SJCRH30 (cell line): ENCODE data around the gene ZDHHC4. TPM values are rescaled to one million over a fixed set of nuclear protein-coding genes. Genes with fewer than 3 reads are reported as not detected.

Source experiments
- DNase-seq, 2 experiments: peaks; one replicate each; pipeline ENCODE4 v3.0.0-alpha.2; 2015 to 2020
- H3K27ac ChIP-seq: fragments of 250-450 bp; sonication (Bioruptor Pico); 2 replicates; pipeline ENCODE4 v1.5.1; 2020; ENCODE audit warnings: mild to moderate bottlenecking, moderate library complexity
- H3K27me3 ChIP-seq: fragments of 250-450 bp; sonication (Bioruptor Pico); 2 replicates; pipeline ENCODE4 v1.5.1; 2020; ENCODE audit warnings: mild to moderate bottlenecking, moderate library complexity
- H3K36me3 ChIP-seq: fragments of 250-450 bp; sonication (Bioruptor Pico); 2 replicates; pipeline ENCODE4 v1.5.1; 2020; ENCODE audit warnings: mild to moderate bottlenecking, moderate library complexity
- H3K4me1 ChIP-seq: fragments of 250-450 bp; sonication (Bioruptor Pico); 2 replicates; pipeline ENCODE4 v1.5.1; 2020; ENCODE audit warnings: mild to moderate bottlenecking, moderate library complexity
- H3K4me3 ChIP-seq: fragments of 250-450 bp; sonication (Bioruptor Pico); 2 replicates; pipeline ENCODE4 v1.5.1; 2020; ENCODE audit warnings: mild to moderate bottlenecking, moderate library complexity
- H3K9me3 ChIP-seq: fragments of 250-450 bp; sonication (Bioruptor Pico); replicated peaks from 2 replicates; pipeline ENCODE4 v1.5.1; 2020; ENCODE audit warnings: mild to moderate bottlenecking, moderate library complexity
- total RNA-seq: library from RNA; depleted of rRNA; stranded (reverse); fragments of >200 nt; shearing (Covaris generic); gene quantifications from 2 replicates; pipeline ENCODE4 v1.2.3, GENCODE V29; 2014

The ZDHHC4 gene
- total RNA-seq, 1 experiment from 2014 or later = 56.7 TPM

DNA sequence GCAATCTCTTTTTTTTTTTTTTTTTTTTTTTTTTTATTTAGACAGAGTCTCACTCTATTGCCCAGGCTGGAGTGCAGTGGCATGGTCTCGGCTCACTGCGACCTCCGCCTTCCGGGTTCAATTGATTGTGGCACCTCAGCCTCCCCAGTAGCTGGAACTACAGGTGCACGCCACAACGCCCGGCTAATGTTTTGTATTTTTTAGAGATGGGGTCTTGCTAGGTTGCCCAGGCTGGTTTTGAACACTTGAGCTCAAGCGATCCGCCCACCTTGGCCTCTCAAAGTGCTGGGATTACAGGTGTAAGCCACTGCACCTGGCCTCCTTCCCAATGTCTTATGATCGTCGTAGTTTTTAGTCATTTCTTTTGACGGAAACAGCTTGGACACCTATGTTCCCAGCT lies 31.5 kb downstream of the ZDHHC4 start:
- no peaks in the 10 kb centered on the region for H3K9me3 ChIP-seq
- H3K27me3 ChIP-seq = no peaks in the 10 kb centered on the region
- no peak overlapping the region for H3K27ac ChIP-seq
- no peak for DNase-seq
- H3K36me3 ChIP-seq = no peaks in the 10 kb centered on the region
- H3K4me3 ChIP-seq = no peak overlapping the region
- H3K4me1 ChIP-seq = no peaks in the 10 kb centered on the region

DNA sequence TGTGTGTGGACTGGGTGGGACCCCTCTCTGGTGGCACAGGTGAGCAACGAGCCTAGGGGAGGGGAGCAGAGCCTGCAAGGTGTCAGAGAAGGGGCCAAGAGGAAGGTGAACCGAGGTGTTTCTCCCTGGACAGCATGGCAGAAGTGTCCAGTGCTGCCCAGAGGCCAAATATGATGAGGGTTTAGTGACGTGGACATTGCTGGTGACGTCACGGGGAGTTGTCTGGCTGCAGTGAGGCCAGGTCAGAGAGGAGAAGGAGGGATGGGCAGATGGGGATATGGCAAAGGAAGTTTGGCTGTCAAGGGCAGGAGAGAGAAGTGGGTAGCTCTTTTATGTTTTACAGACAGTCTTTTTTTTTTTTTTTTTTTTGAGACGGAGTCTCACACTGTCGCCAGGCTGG lies 35.6 kb downstream of the ZDHHC4 start:
- Histone ChIP-seq H3K27ac (no peak overlapping the region), H3K27me3 (no peaks in the 10 kb centered on the region), H3K36me3 (no peaks in the 10 kb centered on the region), H3K4me1 (peaks cover 4% of the 10 kb centered on the region; the same call in 1 of the 2 replicates), H3K9me3 (no peaks in the 10 kb centered on the region), H3K4me3 (no peak overlapping the region)
- no peak for DNase-seq

DNA sequence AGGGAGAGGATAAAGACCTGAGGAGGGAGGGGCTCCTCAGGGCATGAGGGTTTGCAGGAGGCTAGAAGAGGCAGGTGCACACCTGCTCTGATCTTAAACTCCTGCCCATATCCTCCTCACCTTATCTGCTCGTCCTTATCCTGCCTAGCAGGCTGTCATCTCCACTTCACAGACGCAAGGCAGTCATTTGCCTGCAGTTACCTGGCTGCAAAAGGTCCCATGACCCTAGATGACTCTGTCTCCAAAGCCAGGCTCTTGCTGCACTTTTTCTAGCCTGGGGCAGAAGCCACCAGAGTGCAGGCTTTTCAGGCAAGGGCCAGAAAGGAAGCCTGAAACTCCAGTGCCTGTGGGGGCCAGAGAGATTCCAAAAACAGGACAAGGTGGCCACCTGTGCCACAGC lies 36.5 kb downstream of the ZDHHC4 start:
- DNase-seq = no peak

DNA sequence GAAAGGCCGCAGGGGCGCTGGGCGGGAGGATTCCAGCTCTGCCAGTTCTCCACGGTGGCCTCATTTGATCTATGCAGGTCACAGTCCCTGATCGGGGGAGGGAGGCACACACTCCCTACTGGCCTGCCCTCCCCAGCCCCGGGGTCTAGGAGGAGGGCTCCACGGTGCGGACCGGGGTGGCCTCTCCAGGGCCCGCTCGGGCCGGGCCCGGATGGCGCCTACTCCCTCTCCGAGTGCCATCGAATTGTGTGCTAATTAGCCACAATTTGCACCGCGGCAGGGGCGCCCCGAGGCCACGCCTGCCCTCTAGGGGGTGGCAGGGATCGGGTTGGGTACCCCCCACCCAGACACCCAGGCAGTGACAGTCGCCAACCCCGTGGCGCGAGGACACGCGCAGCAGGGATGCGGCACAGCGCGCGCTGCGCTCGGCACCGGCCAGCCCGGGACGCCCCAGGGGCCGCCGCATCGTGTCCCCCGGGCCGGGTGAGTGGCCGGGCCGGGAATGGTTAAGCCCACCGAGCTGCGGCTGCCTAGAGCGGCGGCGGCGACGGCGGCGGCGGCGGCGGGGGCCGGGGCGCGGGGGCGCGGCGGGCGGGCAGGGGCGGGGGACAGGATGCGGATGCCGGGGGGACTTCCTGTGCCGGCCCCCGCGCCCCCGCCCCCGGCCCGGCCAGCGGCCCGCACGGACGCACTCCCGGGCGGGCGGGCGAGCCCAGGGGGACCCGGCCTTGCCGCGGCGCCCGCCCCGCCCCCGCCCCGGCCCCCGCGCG lies 37.9 kb downstream of the ZDHHC4 start, which contains the start of gene ZNF853:
TSS of gene ZNF853 (plus strand) at position 658 of the 770 bp plus-strand sequence. CDS start 565 bp downstream, outside the sequence.
- Histone ChIP-seq H3K9me3 (no peaks in the 10 kb centered on the region), H3K4me3 (peak within 1 kb of the TSS; percentile 73), H3K27me3 (no peaks in the 10 kb centered on the region), H3K36me3 (no peaks in the 10 kb centered on the region), H3K4me1 (peaks cover 4% of the 10 kb centered on the region; the same call in 1 of the 2 replicates), H3K27ac (no peak within 1 kb of the TSS)
- peak; percentile 37 to 50 for DNase-seq

More for the DNA sequence above, 36.5 kb downstream of the ZDHHC4 start:
- H3K27me3 ChIP-seq = no peaks in the 10 kb centered on the region
- H3K27ac ChIP-seq = no peak overlapping the region
- H3K9me3 ChIP-seq = no peaks in the 10 kb centered on the region
- no peak overlapping the region for H3K4me3 ChIP-seq
- peaks cover 4% of the 10 kb centered on the region; the same call in 1 of the 2 replicates for H3K4me1 ChIP-seq
- no peaks in the 10 kb centered on the region for H3K36me3 ChIP-seq

DNA sequence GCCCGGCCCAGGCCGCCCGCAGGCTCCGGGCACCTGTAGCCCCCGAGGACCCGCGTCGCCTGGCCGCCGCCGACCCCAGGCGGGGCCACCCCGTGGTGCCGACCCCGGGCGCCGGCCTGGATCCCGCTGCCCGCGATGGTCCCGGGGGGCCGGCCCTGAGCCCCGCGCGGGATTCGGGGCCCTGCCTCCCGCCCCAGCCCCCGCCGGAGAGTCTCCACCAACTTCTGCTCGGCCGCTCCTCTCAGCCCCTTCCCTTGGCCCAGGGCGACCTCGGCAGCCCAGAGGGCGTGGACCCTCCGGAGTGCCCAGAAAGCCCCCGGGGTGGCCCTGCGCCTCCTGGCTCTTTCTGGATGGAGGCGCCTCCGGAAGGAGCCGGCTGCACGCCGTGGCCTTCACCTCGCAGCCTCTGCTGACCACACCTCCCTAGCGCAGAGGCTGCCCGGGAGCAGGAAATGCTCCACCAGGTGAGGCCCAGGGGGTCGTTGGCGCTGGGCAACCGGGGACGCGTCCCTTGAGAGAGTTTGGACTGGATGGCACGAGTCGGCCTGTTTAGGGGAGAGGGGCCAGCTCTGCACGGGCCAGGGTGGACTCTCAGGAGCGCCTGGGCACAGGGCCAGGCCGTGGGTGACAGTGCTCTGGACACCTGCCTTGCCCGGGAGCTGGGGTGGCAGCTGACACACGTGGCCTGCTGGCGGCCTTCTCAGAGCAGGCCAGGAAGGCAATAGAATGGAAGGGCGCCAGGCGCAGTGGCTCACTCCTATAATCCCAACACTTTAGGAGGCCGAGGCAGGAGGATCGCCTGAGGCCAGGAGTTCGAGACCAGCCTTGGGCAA lies 38.7 kb downstream of the ZDHHC4 start:
- Histone ChIP-seq H3K9me3 (no peaks in the 10 kb centered on the region), H3K27me3 (no peaks in the 10 kb centered on the region), H3K36me3 (no peaks in the 10 kb centered on the region), H3K4me1 (peaks cover 4% of the 10 kb centered on the region; the same call in 1 of the 2 replicates), H3K4me3 (peak overlapping the region; percentile 73), H3K27ac (no peak overlapping the region)
- peak; percentile 56 to 66 for DNase-seq

DNA sequence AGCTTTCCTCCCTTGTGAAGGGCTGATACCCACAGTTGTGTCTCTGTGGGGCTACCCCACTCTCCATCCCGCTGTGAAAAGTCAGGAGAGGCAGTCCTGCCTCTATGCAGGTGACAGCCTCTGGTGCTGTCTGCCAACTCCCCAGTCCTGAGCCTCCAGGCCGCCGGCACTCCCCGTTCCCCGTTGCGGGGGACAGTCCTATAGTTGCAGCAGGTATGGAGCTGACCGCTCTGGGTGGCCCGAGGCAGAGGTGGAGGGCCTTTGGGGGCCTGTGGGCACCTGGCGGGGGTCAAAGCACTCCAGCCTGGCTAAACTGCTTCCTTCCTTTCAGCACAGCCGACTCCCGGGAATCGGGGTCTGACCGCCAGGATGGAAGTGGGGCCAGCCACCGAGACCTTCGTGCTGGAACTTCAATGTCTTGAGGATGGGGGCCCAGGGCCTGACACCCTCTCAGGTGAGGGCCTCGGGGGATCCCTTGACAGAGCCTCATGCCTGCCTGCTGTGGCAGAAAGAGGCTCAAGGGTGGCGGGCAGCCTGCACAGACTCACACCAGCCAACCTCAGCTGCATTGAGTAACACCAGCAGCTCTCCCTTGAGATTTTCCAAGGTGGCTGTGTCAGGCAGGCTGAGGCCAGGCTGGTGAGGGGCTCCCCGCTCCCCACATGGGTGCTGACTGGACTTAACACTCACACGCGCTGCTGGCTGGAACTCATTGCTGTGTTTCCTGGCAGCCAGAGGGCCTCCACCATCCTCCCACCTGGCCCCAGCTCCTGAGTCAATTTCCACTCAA lies 39.8 kb downstream of the ZDHHC4 start:
- H3K27me3 ChIP-seq = no peaks in the 10 kb centered on the region
- H3K9me3 ChIP-seq = no peaks in the 10 kb centered on the region
- DNase-seq = no peak

DNA sequence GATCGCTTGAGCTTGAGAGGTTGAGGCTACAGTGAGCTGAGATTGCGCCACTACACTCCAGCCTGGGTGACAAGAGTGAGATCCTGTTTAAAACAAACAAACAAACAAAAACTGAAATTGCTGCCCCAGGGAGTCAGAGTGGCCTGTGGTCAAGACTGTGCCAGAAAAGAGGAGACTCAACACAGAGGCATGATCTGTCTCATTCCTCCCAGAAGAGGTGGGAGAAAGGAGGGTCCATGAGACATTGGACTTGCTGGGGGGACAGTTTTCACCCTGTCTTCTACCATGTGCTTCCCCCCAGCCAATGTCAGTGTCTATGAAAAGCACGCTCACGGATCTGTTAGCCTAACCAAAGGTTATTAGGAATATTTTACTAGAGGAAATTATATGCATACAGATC lies 41.4 kb downstream of the ZDHHC4 start:
- Histone ChIP-seq H3K9me3 (no peaks in the 10 kb centered on the region), H3K27ac (no peak overlapping the region), H3K36me3 (peaks cover 3% of the 10 kb centered on the region; the same call in 1 of the 2 replicates), H3K4me3 (no peak overlapping the region), H3K4me1 (peaks cover 4% of the 10 kb centered on the region; the same call in 1 of the 2 replicates), H3K27me3 (no peaks in the 10 kb centered on the region)
- no peak for DNase-seq

More for the DNA sequence above, 39.8 kb downstream of the ZDHHC4 start:
- Histone ChIP-seq H3K27ac (no peak overlapping the region), H3K4me3 (no peak overlapping the region), H3K36me3 (peaks cover 3% of the 10 kb centered on the region; the same call in 1 of the 2 replicates), H3K4me1 (peaks cover 4% of the 10 kb centered on the region; the same call in 1 of the 2 replicates)

DNA sequence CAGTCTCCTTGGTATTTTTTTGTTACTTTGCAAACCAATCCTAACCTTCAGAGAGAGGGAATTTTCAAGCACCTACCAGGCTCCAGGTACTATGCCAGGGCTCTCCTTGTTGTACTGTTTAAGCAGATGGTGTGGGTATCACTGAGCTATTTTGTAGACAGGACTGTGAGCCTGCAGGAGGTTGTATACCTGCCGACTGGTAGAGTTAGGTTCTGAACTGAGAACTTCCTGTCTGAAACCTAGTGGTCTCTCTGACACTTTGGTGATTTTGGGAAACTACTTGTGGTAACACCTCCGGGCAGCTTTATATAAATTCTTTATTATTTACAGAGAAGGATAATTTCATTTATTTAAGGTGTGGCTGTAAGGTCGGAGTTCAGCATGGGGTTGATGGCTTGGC lies 42.7 kb downstream of the ZDHHC4 start:
- Histone ChIP-seq H3K4me1 (peaks cover under 1% of the 10 kb centered on the region; the same call in 1 of the 2 replicates), H3K9me3 (no peaks in the 10 kb centered on the region), H3K4me3 (no peak overlapping the region), H3K27me3 (no peaks in the 10 kb centered on the region), H3K27ac (no peak overlapping the region), H3K36me3 (peaks cover 3% of the 10 kb centered on the region; the same call in 1 of the 2 replicates)
- no peak for DNase-seq

DNA sequence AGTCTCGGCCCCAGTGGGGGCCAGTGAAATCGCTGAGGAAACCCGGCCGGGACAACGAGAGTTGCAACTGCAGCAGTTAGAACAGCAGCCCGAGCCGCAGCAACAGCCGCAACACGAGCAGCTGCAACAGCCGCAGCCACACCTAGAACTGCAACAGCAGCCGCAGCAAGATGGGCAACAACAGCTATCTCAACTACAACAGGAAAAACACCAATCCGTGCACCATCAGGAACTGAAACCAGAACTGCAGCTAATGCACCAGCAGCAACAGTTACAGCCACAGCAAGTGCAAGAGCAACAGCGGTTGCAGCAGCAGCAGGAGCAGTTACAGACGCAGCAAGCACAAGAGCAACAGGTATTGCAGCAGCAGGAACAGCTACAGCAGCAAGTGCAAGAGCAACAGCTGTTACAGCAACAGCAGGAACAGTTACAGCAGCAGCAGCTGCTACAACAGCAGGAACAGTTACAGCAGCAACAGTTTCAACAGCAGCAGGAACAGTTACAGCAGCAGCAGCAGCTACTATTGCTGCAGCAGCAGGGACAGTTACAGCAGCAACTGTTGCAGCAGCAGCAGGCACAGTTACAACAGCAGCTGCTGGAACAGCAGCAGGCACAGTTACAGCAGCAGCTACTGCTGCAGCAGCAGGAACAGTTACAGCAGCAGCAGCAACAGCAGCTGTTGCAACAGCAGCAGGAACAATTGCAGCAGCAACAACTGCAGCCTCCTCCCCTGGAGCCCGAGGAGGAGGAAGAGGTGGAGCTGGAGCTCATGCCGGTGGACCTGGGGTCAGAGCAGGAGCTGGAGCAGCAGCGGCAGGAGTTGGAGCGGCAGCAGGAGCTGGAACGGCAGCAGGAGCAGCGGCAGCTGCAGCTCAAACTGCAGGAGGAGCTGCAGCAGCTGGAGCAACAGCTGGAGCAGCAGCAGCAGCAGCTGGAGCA lies 44.2 kb downstream of the ZDHHC4 start:
- Histone ChIP-seq H3K4me1 (no peaks in the 10 kb centered on the region), H3K9me3 (no peaks in the 10 kb centered on the region), H3K36me3 (peaks cover 3% of the 10 kb centered on the region; the same call in 1 of the 2 replicates), H3K27me3 (no peaks in the 10 kb centered on the region), H3K27ac (no peak overlapping the region), H3K4me3 (no peak overlapping the region)
- no peak for DNase-seq

DNA sequence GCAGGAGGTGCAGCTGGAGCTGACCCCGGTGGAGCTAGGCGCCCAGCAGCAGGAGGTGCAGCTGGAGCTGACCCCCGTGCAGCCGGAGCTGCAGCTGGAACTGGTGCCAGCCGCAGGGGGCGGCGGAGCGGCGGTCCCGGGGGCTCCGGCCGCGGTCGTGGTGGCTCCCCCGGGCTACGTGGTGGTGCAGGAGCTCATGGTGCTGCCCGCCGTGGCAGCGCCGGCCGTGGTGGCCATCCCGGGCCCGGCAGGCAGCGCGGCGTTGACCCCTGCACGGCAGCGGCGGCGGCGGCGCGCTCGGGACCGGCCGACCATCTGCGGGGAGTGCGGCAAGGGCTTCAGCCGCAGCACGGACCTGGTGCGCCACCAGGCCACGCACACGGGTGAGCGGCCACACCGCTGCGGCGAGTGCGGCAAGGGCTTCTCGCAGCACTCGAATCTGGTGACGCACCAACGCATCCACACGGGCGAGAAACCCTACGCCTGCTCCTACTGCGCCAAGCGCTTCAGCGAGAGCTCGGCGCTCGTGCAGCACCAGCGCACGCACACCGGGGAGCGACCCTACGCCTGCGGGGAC lies 45.0 kb downstream of the ZDHHC4 start:
- no peak overlapping the region for H3K27ac ChIP-seq
- H3K9me3 ChIP-seq = no peaks in the 10 kb centered on the region
- peaks cover 3% of the 10 kb centered on the region; the same call in 1 of the 2 replicates for H3K36me3 ChIP-seq
- DNase-seq = no peak
- H3K4me3 ChIP-seq = no peak overlapping the region
- H3K27me3 ChIP-seq = no peaks in the 10 kb centered on the region
- no peaks in the 10 kb centered on the region for H3K4me1 ChIP-seq

DNA sequence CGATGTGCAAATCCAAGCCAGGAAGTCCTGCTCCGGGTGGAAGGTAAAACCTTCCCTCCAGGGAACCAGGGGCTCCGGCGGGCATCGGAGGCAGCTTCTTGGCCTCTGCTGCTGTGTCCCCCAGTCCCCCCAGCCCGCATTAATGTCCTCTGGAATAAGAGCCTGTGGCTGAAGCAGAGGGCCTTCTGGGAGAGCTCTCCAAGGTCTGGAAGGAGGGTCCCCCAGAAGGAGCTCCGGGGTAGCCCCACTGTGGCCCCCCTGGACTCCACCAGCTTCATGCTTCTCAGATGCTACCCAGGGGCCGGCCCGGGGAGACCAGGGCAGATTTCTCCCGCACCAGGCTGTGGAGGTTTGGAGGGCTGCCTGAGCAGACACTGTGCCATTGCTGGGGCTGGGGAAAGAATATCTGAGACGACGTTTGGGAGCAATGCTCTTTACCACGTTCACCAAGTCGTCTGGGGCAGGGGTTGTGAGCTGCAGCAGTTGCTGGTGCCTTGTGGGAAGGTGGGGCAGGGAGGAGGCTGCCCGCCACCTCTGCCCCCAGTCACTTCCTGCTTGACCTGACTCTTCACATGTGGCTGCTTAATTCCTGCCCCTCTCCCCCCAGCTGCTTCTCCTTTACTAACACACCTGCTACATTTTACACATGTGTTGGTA lies 46.5 kb downstream of the ZDHHC4 start:
- H3K36me3 ChIP-seq = peaks cover 3% of the 10 kb centered on the region; the same call in 1 of the 2 replicates
- H3K4me1 ChIP-seq = no peaks in the 10 kb centered on the region; the same call in 1 of the 2 replicates
- no peaks in the 10 kb centered on the region for H3K27me3 ChIP-seq
- no peak overlapping the region for H3K4me3 ChIP-seq
- DNase-seq = no peak
- H3K9me3 ChIP-seq = no peaks in the 10 kb centered on the region
- H3K27ac ChIP-seq = no peak overlapping the region

DNA sequence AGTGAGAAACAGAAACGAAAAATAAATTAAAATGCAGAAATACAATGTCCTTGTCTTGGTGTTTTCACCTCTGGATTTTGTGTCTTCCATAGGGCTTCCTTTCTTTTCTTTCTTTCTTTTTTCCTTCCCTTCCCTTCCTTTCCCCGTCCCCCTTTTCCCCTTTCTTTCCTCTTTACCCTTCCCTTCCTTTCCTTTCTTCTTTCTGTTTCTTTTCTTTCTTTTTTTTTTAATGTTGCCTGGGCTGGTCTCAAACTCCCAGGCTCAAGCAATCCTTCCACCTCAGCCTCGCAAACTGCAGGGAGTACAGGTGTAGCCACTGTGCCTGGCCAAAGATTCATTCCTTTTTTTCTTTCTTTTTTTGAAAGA lies 47.0 kb downstream of the ZDHHC4 start:
- Histone ChIP-seq H3K36me3 (peaks cover 3% of the 10 kb centered on the region; the same call in 1 of the 2 replicates), H3K27ac (no peak overlapping the region), H3K4me3 (no peak overlapping the region), H3K9me3 (no peaks in the 10 kb centered on the region), H3K4me1 (no peaks in the 10 kb centered on the region; the same call in 1 of the 2 replicates), H3K27me3 (no peaks in the 10 kb centered on the region)
- no peak for DNase-seq

DNA sequence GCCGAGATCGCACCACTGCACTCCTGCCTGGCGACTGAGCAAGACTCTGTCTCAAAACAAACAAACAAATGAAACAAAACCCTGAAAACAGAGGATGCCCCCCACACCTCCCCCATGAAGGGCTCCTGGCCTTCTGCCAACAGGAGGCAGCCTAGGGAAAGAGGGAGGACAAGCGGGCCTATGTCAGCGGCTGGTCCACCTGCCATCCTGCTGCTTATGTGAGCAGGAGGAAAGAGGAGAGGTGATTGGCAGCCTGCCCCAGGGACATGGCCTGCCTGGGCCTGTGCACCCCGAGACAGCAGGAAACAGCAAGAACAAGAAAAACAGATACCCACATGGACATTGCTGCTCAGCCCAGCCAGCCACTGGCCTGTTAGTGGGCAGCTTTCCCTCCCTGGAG lies 50.8 kb downstream of the ZDHHC4 start:
- H3K9me3 ChIP-seq = no peaks in the 10 kb centered on the region
- DNase-seq = peak; percentile 26 to 53
- H3K36me3 ChIP-seq = no peaks in the 10 kb centered on the region
- no peaks in the 10 kb centered on the region for H3K27me3 ChIP-seq
- H3K27ac ChIP-seq = no peak overlapping the region
- no peak overlapping the region for H3K4me3 ChIP-seq
- no peaks in the 10 kb centered on the region; the same call in 1 of the 2 replicates for H3K4me1 ChIP-seq
